ENCODE results near the gene TMEM223. TPM values are rescaled to one million over a fixed set of nuclear protein-coding genes. Genes with fewer than 3 reads are reported as not detected.
"Not testable (repeated sequence)": the region's sequence is repeated elsewhere in the genome, so short reads cannot be mapped to it uniquely, and the experiment has no call there.

Gene TMEM223
- total RNA-seq, 1 donor from 2014 or later, result 33.5 TPM

DNA sequence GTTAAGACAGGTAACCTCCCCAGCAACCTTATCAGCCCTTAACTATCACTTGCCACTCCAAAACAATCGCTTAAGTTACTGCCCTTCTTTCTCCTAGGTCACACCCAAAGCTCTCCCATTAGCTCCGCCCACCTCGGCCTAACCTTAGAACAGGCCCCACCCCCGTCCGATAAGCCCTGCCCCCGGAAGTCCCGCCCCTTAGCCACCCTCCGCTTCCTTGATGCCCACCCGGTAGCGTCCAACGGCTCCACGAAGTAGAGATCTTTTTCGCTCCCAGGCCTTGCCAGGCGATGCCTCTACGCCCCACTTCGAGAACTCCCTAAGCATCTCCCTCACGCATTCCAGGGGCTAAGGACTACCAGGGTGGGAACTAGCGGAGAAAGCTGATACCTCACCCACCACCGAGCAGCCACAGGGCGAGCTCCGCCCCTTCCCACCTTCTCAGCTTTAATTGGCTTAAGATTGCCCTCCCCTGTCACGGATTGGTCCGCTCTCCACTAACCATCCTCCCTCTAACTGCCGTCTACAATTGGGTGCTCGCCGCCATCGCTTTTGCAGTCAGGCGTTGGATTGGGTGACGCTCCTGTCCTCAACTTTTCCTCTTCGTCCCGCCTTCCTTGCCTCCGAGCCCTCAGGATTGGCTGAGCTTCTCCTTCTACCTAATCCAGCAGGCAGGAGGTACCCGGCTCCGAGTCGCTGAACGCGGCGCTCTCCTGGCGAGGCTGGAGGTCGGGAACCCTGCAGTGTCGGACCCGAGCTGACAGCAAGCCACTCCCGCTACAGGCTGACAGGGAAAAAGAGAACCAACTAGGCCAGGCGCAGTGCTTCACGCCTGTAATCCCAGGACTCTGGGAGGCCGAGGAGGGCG, 37.8 kb downstream of the TMEM223 start, which contains the start of gene ZBTB3:
TSS of gene ZBTB3 (minus strand) at position 425 of the 868 bp plus-strand sequence. CDS start 496 bp downstream, outside the sequence.
- peak; percentile 99 for DNase-seq (ENCODE audit: low spot score)

DNA sequence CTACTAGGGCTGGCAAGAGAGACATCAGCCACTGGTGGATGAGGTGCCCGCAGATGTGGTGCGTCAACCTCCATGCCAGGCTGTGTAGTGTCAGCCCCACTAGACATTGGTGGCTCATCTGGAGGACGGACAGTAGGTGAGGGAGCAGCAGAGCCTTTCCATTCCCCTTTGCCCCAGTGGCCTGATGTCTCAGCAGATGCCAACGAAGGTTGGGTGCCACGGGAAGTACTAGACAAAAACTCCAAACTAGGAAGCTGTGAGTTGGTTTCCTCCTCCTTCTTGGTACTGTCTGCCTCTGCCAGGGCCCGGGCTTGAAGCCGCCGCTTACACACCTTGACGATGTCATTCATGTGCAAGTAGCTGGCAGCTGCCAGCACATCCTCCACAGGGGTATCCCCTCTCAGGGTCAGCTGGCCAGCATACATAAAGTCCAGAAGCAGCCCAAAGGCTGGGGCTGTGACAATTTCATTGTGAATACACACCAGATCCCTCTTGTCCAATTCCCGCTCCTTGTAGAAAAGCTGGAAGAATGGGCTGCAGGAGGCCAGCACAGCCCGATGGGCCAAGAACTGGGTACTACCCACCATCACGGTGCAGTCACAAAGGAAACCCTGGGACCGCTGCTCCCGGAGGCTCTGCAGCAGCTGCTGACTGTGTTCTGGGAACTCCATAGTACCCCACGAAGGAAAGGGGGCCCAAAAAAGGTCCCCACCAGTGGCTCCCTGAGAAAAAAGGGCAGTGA, 38.6 kb downstream of the TMEM223 start:
- no peak for DNase-seq (ENCODE audit: low spot score)

DNA sequence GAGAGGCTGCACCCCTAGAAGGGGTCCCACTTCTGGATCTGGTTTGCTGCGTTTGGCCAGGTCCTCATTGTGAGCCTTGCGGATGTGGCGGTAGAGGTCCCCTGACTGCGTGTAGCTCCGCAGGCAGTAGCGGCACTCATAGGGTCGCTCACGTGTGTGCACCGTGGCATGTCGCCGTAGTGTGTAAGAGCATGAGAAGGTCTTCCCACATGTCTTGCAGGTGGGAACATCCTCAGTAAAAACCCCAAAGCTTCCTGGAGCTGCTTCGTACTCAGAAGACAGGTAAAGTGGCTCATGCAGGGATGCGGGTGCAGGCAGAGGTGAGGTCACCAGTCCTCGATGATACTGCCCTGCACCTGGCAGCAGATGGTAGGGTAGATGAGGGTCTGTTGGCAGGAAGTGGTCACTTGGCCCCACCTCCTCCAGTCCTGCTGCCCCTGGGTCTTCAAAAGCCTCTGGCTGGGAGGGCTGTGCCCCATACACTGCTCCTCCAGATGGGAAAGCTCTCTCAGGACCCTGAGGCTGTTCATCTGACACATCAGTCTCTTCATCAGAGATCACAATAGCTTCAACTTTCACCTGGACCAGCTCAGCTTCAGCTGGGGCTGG, 39.5 kb downstream of the TMEM223 start:
- no peak for DNase-seq (ENCODE audit: low spot score)

DNA sequence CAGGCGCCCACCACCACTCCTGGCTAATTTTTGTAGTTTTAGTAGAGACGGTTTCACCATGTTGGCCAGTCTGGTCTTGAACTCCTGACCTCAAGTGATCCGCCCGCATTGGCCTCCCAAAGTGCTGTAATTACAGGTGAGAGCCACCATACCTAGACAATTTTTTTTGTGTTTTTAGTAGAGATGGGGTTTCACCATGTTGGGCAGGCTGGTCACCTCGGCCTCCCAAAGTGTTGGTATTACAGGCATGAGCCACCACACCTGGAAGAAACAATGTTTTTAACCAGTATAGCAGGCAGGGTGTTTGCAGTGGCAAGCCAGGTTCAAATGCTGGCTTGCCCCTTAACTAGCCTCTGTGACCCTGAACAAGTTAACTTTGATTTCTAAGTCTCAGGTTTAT, 41.9 kb downstream of the TMEM223 start:
- DNase-seq (ENCODE audit: low spot score), result not testable (repeated sequence)

DNA sequence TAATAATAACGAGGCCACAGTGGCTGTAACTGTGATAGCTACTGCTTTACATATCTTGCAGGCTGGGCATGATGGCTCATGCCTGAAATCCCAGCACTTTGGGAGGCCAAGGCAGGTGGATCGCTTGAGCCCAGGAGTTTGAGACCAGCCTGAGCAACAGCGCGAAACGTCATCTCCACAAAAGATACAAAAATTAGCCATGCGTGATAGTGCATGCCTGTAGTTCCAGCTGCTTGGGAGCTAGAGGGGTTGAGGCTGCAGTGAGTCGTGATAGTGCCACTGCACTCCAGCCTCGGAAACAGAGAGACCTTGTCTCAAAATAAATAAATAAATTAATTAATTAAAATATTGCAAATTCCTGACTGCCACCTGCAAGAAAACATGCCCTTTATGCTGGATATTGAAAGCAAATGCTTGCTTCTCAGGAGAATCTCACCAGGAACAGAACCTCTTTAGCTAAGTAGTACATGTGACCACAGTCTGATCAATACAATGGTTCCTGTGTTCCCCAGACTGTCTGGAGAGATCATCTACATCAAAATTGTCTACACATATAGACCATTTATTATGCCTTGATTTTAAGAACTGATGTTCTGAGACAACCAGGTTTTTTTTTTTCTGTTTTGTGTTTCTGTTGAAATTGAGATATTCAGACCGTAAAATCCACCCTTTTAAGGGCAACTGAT, 44.2 kb downstream of the TMEM223 start:
- DNase-seq (ENCODE audit: low spot score), result no peak

Other genes starting within 250 kb of the TMEM223 start
- 550 TPM for gene AHNAK, start 245.2 kb downstream of the TMEM223 start, total RNA-seq (ENCODE audit: insufficient read depth, low replicate concordance)
- 944 TPM for gene EEF1G, start 218.1 kb downstream of the TMEM223 start, total RNA-seq (ENCODE audit: insufficient read depth, low replicate concordance)
- 2.4 TPM for gene TUT1, start 200.5 kb downstream of the TMEM223 start, total RNA-seq (ENCODE audit: insufficient read depth, low replicate concordance)
- 58.3 TPM for gene MTA2, start 190.1 kb downstream of the TMEM223 start, total RNA-seq (ENCODE audit: insufficient read depth, low replicate concordance)
- 41.7 TPM for gene EML3, start 179.2 kb downstream of the TMEM223 start, total RNA-seq (ENCODE audit: insufficient read depth, low replicate concordance)
- 8.7 TPM for gene ROM1, start 178.7 kb downstream of the TMEM223 start, total RNA-seq (ENCODE audit: insufficient read depth, low replicate concordance)
- 7.9 TPM for gene B3GAT3, start 170.0 kb downstream of the TMEM223 start, total RNA-seq (ENCODE audit: insufficient read depth, low replicate concordance)
- 96.8 TPM for gene GANAB, start 145.4 kb downstream of the TMEM223 start, total RNA-seq (ENCODE audit: insufficient read depth, low replicate concordance)
- 11.3 TPM for gene INTS5, start 138.7 kb downstream of the TMEM223 start, total RNA-seq (ENCODE audit: insufficient read depth, low replicate concordance)
- gene C11orf98, start 126.8 kb downstream of the TMEM223 start, total RNA-seq (ENCODE audit: insufficient read depth, low replicate concordance), result 14.2 TPM
- gene CSKMT, start 126.7 kb downstream of the TMEM223 start, total RNA-seq (ENCODE audit: insufficient read depth, low replicate concordance), result 3.1 TPM
- gene UQCC3, start 120.3 kb downstream of the TMEM223 start, total RNA-seq (ENCODE audit: insufficient read depth, low replicate concordance), result 2.9 TPM
- 0.72 TPM for gene LBHD1, start 119.7 kb downstream of the TMEM223 start, total RNA-seq (ENCODE audit: insufficient read depth, low replicate concordance)
- 98.0 TPM for gene UBXN1, start 112.9 kb downstream of the TMEM223 start, total RNA-seq (ENCODE audit: insufficient read depth, low replicate concordance)
- 3.1 TPM for gene LRRN4CL, start 102.5 kb downstream of the TMEM223 start, total RNA-seq (ENCODE audit: insufficient read depth, low replicate concordance)
- 6.3 TPM for gene BSCL2, start 84.6 kb downstream of the TMEM223 start, total RNA-seq (ENCODE audit: insufficient read depth, low replicate concordance)
- gene GNG3, start 84.3 kb downstream of the TMEM223 start, total RNA-seq (ENCODE audit: insufficient read depth, low replicate concordance), result not detected
- gene HNRNPUL2, start 64.5 kb downstream of the TMEM223 start, total RNA-seq (ENCODE audit: insufficient read depth, low replicate concordance), result 13.5 TPM
- gene TTC9C, start 63.5 kb downstream of the TMEM223 start, total RNA-seq (ENCODE audit: insufficient read depth, low replicate concordance), result 27.0 TPM
- 6.5 TPM for gene ZBTB3, start 37.8 kb downstream of the TMEM223 start, total RNA-seq (ENCODE audit: insufficient read depth, low replicate concordance)
- gene POLR2G, start 30.4 kb downstream of the TMEM223 start, total RNA-seq (ENCODE audit: insufficient read depth, low replicate concordance), result 24.6 TPM
- 10.1 TPM for gene TAF6L, start 20.6 kb downstream of the TMEM223 start, total RNA-seq (ENCODE audit: insufficient read depth, low replicate concordance)
- 11.1 TPM for gene TMEM179B, start 4.6 kb downstream of the TMEM223 start, total RNA-seq (ENCODE audit: insufficient read depth, low replicate concordance)
- 22.6 TPM for gene NXF1, start 13.4 kb upstream of the TMEM223 start, total RNA-seq (ENCODE audit: insufficient read depth, low replicate concordance)
- 44.3 TPM for gene STX5, start 40.0 kb upstream of the TMEM223 start, total RNA-seq (ENCODE audit: insufficient read depth, low replicate concordance)
- not detected for gene TEX54, start 40.8 kb upstream of the TMEM223 start, total RNA-seq (ENCODE audit: insufficient read depth, low replicate concordance)
- gene WDR74, start 47.6 kb upstream of the TMEM223 start, total RNA-seq (ENCODE audit: insufficient read depth, low replicate concordance), result 44.3 TPM
- 77.0 TPM for gene SLC3A2, start 88.9 kb upstream of the TMEM223 start, total RNA-seq (ENCODE audit: insufficient read depth, low replicate concordance)
- 2.4 TPM for gene CHRM1, start 129.4 kb upstream of the TMEM223 start, total RNA-seq (ENCODE audit: insufficient read depth, low replicate concordance)
- not detected for gene SLC22A6, start 193.0 kb upstream of the TMEM223 start, total RNA-seq (ENCODE audit: insufficient read depth, low replicate concordance)
- 0.72 TPM for gene SLC22A8, start 223.8 kb upstream of the TMEM223 start, total RNA-seq (ENCODE audit: insufficient read depth, low replicate concordance)

Measured in umbilical cord (tissue), 2 donors.